Fibroblast of mammary gland (primary cell): Measurements from ENCODE around the gene SIX6.

Experiments
- DNase-seq: peaks from one replicate; pipeline ENCODE4 v3.0.0-alpha.2; 2010; ENCODE audit warnings: low read depth
- H3K4me3 ChIP-seq: 2 replicates; pipeline ENCODE4 v1.5.1; 2011; ENCODE audit warnings: low read depth, mild to moderate bottlenecking, low read length, moderate library complexity; ENCODE audit not compliant: control insufficient read depth
- TF ChIP-seq, protein P1 (sequence below): conservative IDR thresholded peaks from 2 replicates; pipeline ENCODE4 v1.5.1; 2011; ENCODE audit warnings: low read depth, low read length, inconsistent platforms; ENCODE audit not compliant: control insufficient read depth, insufficient read depth

The SIX6 gene

GRCh38 chr14:60490270-60490669, 18.7 kb upstream of the SIX6 start:
- no peak for DNase-seq
- TF ChIP-seq, protein P1, sequence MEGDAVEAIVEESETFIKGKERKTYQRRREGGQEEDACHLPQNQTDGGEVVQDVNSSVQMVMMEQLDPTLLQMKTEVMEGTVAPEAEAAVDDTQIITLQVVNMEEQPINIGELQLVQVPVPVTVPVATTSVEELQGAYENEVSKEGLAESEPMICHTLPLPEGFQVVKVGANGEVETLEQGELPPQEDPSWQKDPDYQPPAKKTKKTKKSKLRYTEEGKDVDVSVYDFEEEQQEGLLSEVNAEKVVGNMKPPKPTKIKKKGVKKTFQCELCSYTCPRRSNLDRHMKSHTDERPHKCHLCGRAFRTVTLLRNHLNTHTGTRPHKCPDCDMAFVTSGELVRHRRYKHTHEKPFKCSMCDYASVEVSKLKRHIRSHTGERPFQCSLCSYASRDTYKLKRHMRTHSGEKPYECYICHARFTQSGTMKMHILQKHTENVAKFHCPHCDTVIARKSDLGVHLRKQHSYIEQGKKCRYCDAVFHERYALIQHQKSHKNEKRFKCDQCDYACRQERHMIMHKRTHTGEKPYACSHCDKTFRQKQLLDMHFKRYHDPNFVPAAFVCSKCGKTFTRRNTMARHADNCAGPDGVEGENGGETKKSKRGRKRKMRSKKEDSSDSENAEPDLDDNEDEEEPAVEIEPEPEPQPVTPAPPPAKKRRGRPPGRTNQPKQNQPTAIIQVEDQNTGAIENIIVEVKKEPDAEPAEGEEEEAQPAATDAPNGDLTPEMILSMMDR = no peak
- H3K4me3 ChIP-seq = no peak overlapping the region

GRCh38 chr14:60495946-60496345, 13.0 kb upstream of the SIX6 start:
- TF ChIP-seq, protein P1 = no peak
- DNase-seq = no peak

DNA sequence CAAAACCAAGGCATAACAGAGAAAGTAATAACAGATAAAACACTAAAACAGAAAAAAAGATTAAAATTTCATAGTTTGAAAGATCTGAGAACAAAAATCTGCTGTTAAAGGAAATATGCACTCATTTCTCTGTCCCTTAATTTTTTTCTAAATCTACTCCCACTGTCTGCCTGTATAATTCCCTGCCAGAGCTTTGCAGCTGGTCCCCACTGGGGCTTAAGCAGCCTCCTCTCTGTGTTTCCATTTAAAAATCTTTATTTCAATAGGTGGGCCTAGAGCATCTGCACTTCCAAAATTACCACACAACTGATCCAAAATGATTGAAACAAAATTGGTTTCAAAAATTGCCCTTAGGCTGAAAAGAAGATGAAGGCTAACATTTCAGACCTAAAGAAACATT, 6.4 kb upstream of the SIX6 start:
- H3K4me3 ChIP-seq = no peak overlapping the region
- DNase-seq = no peak
- TF ChIP-seq, protein P1 = no peak

More at GRCh38 chr14:60495946-60496345, 13.0 kb upstream of the SIX6 start:
- H3K4me3 ChIP-seq = no peak overlapping the region

GRCh38 chr14:60505448-60505847, 3.5 kb upstream of the SIX6 start:
- TF ChIP-seq, protein P1 = no peak
- DNase-seq = no peak
- no peak overlapping the region for H3K4me3 ChIP-seq

- no peak overlapping the region for H3K4me3 ChIP-seq
- TF ChIP-seq, protein P1 = no peak
- DNase-seq = no peak
Observed at GRCh38 chr14:60506010-60506409, 2.9 kb upstream of the SIX6 start.

DNA sequence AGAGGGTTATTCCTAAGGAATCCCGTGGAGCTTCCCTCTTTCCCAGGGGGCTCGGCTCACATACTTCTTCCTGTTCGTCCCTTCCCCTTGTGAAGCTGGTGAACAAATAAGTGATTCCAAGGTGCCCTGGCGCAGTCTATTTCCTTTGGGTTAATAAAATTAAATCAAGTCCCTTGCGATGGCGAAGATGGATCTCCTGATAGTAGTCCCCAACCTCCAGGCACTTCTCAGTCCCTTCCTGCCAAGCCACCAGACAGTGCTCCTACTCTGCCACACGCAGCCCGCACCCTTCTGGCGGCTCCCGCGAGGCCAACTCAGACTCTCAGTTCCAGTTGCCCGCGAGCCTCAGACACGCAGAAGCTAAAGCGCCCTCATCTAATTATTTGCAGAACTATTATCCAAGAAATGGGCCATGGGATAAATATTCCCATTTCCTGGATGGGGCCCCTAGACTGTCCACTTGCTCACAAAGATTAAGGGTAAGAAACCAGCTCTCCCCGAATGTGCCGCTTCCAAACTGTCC, 2.4 kb upstream of the SIX6 start:
- TF ChIP-seq, protein P1 = no peak
- no peak for DNase-seq
- no peak overlapping the region for H3K4me3 ChIP-seq

DNA sequence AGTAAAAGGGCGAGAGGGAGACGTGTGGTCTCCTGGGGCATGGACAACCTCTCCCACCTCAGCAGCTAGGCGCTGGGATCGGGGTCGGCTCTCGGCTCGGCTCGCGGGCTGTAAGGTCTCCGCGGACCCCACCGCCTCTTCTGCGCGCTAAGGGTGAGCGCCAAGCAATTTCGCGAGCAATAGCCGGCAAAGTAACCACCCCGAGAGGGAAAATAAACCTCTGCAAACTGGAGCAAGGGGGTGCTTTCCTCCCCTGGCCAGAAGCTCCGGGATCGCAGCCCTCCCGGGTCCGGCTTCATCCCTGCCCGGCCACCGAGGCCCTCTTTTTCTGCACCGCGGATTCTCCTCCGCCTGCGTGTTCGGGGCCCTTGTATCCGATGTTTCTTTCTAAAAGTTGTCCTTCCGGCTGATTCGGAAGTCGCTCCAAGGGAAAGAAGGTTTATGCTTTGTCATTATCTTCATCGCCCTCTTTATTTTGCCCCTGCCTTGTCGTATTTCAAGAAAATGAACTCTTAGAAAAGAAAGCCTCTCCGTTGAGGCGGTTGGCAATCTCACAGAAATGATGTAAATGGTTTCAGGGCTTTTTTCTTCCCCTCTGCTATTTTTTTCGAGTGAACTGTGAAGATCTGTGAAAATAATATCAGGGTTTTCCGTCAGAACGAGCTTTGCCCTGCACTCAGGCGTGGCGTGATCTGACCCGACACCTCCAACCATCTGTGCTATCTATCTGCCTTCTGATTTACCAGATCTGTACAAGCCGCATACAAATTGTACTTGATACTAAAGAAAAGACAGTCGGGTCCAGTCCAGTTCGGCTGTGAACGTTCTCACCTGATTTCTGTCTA, 1.7 kb upstream of the SIX6 start:
- TF ChIP-seq, protein P1 = no peak
- DNase-seq = no peak

More for the DNA sequence above, 1.7 kb upstream of the SIX6 start:
- H3K4me3 ChIP-seq = no peak overlapping the region
